A549 (cell line): Measurements from ENCODE around the gene SPATA6L. TPM values are rescaled to one million over a fixed set of nuclear protein-coding genes. Genes with fewer than 3 reads are reported as not detected.
A peak's percentile ranks its signal among the peaks of the same experiment; 100 is the strongest.

Experiments
- ATAC-seq, 2 experiments: fragments of 200-7000 bp in 1 of 2; fragments of >200 bp in 1 of 2; cut with Nextera tagmentation in 1 of 2; cut with Tn5 transposase in 1 of 2; 3 replicates each; pipeline versions ENCODE4 v1.8.0 to v1.9.1; 2018 to 2020; ENCODE audit warnings: mild to moderate bottlenecking in 1 of 2, moderate library complexity in 1 of 2
- CTCF ChIA-PET: fragments of 300-600 bp; sonication (Branson Sonifier 250); formaldehyde crosslinking; extraction: SDS; loops from one replicate; lab custom pipeline; 2021; ENCODE audit warnings: antibody characterized with exemption, inconsistent platforms; lab: Yijun Ruan, JAX
- POLR2A ChIA-PET: fragments of 350-600 bp; formaldehyde crosslinking; extraction: SDS; loops from one replicate; lab custom pipeline; 2021; ENCODE audit warnings: antibody characterized with exemption, inconsistent platforms; lab: Yijun Ruan, JAX
- DNase-seq, 2 experiments: peaks; one replicate each; pipeline versions ENCODE4 v3.0.0 to v3.0.0-alpha.2; 2011 to 2016; ENCODE audit warnings: low read depth in 1 of 2, low spot score in 1 of 2
- FAIRE-seq: peaks from 2 replicates; lab custom pipeline; 2011; peaks lifted over from hg19 to GRCh38; lab: Jason Lieb, UNC
- H3K27ac ChIP-seq, 2 experiments: fragments of >200 bp; sonication (Bioruptor Twin); formaldehyde crosslinking; 3 replicates each; pipeline ENCODE4 v1.5.1; 2016 to 2017
- H3K4me1 ChIP-seq: fragments of >200 bp; sonication (Bioruptor Twin); formaldehyde crosslinking; 3 replicates; pipeline ENCODE4 v1.6.1; 2016
- H3K4me2 ChIP-seq: fragments of >200 bp; sonication (Bioruptor Twin); formaldehyde crosslinking; 3 replicates; pipeline ENCODE4 v1.6.1; 2016
- H3K4me3 ChIP-seq: fragments of >200 bp; sonication (Bioruptor Twin); formaldehyde crosslinking; 3 replicates; pipeline ENCODE4 v1.5.1; 2016
- H3K9me3 ChIP-seq: fragments of >200 bp; sonication (Bioruptor Twin); formaldehyde crosslinking; 3 replicates; pipeline ENCODE4 v1.6.1; 2016
- BCL3 ChIP-seq: fragments of >200 bp; sonication (Bioruptor Twin); formaldehyde crosslinking; IDR thresholded peaks from 3 replicates; pipeline ENCODE4 v1.6.1; 2016
- CBX2 ChIP-seq: fragments of 200-600 bp; sonication (generic); IDR thresholded peaks from 2 replicates; pipeline ENCODE4 v1.6.1; 2016; ENCODE audit warnings: low read depth, mild to moderate bottlenecking, borderline replicate concordance
- CHD2 ChIP-seq: fragments of 150-350 bp; IDR thresholded peaks from 2 replicates; pipeline ENCODE4 v1.6.1; 2014; ENCODE audit warnings: low read length; ENCODE audit not compliant: partially characterized antibody
- CTCF ChIP-seq: fragments of >200 bp; sonication (Bioruptor Twin); formaldehyde crosslinking; IDR thresholded peaks from 3 replicates; pipeline ENCODE4 v1.5.1; 2016
- E2F6 ChIP-seq: IDR thresholded peaks from 2 replicates; pipeline ENCODE4 v1.6.1; 2012; ENCODE audit warnings: low read depth, borderline replicate concordance
- HES2 ChIP-seq: fragments of >200 bp; sonication (Bioruptor Twin); formaldehyde crosslinking; IDR thresholded peaks from 2 replicates; pipeline ENCODE4 v1.6.1; 2016
- JUN ChIP-seq, 2 experiments: fragments of >200 bp; sonication (Bioruptor Twin); formaldehyde crosslinking; IDR thresholded peaks; 2 replicates in 1 of 2; 3 replicates in 1 of 2; pipeline ENCODE4 v1.6.1; 2016 to 2017
- MAFK ChIP-seq: fragments of 450-650 bp; IDR thresholded peaks from 2 replicates; pipeline ENCODE4 v1.6.1; 2014; ENCODE audit not compliant: partially characterized antibody
- MAX ChIP-seq: IDR thresholded peaks from 2 replicates; pipeline ENCODE4 v1.6.1; 2012
- MAZ ChIP-seq: fragments of 150-350 bp; IDR thresholded peaks from 2 replicates; pipeline ENCODE4 v1.6.1; 2014; ENCODE audit warnings: antibody characterized with exemption, low read depth, low read length, borderline replicate concordance
- PHF8 ChIP-seq: fragments of 200-600 bp; sonication (generic); IDR thresholded peaks from 2 replicates; pipeline ENCODE4 v1.6.1; 2016; ENCODE audit warnings: low read depth, mild to moderate bottlenecking, antibody characterized with exemption, moderate library complexity, borderline replicate concordance
- POLR2A ChIP-seq: IDR thresholded peaks from 2 replicates; pipeline ENCODE4 v1.6.1; 2012; ENCODE audit warnings: mild to moderate bottlenecking, low read length
- RAD21 ChIP-seq, 2 experiments: fragments of >200 bp in 1 of 2; sonication (Bioruptor Twin) in 1 of 2; formaldehyde crosslinking in 1 of 2; IDR thresholded peaks in 1 of 2; conservative IDR thresholded peaks in 1 of 2; 2 replicates in 1 of 2; 3 replicates in 1 of 2; pipeline ENCODE4 v1.6.1; 2012 to 2018; ENCODE audit warnings: inconsistent platforms in 1 of 2
- SMC3 ChIP-seq: fragments of >200 bp; sonication (Bioruptor Twin); formaldehyde crosslinking; IDR thresholded peaks from 3 replicates; pipeline ENCODE4 v1.6.1; 2018; ENCODE audit warnings: inconsistent platforms
- USF2 ChIP-seq: fragments of 450-650 bp; IDR thresholded peaks from 2 replicates; pipeline ENCODE4 v1.6.1; 2014; ENCODE audit warnings: antibody characterized with exemption
- ZC3H11A ChIP-seq: fragments of 450-650 bp; IDR thresholded peaks from 2 replicates; pipeline ENCODE4 v1.6.1; 2014; ENCODE audit warnings: antibody characterized with exemption, mild to moderate bottlenecking
- WGBS: methylation state at CpG from one replicate; pipeline ENCODE4 v1.1.6; 2017; ENCODE audit errors: missing lambda C conversion rate; 5-methylcytosine and 5-hydroxymethylcytosine counted together
- polyA minus RNA-seq: library from RNA; depleted of rRNA, polyadenylated mRNA; stranded (reverse); fragments of >200 nt; gene quantifications from 2 replicates; pipeline ENCODE4 v1.2.3, GENCODE V29; 2011; rRNA and poly(A)+ RNA removed
- polyA plus RNA-seq, 4 experiments: library from polyadenylated mRNA; depleted of rRNA in 3 of 4; stranded (reverse); fragments of >200 nt; fragmentation: RNase III in 1 of 4; extraction: RNeasy Plus Mini Kit Qiagen cat#74134 plus additional on column Dnase treatment in 1 of 4; gene quantifications; 2 replicates in 3 of 4; 3 replicates in 1 of 4; pipeline ENCODE4 v1.2.3, GENCODE V29; 2011 to 2017

The SPATA6L gene
- polyA plus RNA-seq (2011; rRNA removed) (5.9 and 6.6 TPM in 2 replicates), polyA plus RNA-seq (2017; fragmentation: RNase III; extraction: RNeasy Plus Mini Kit Qiagen cat#74134 plus additional on column Dnase treatment) (0.99 to 1.6 TPM (median 1.2 TPM) in 3 replicates), polyA minus RNA-seq (10.5 and 12.8 TPM in 2 replicates)
- polyA plus RNA-seq (2012; cell fraction: cytosol; rRNA removed) = 1.8 and 2.6 TPM in 2 replicates
- polyA plus RNA-seq (2012; cell fraction: nucleus; rRNA removed) = 1.9 and 2.1 TPM in 2 replicates

- ATAC-seq (peak; percentile 59 to 62), DNase-seq (peak; percentile 63), FAIRE-seq (no peak)
- Histone ChIP-seq H3K4me3 (peak within 1 kb of the TSS; percentile 46), H3K4me2 (peak within 1 kb of the TSS; percentile 98), H3K4me1 (peaks cover 36% of the 10 kb centered on the region), H3K9me3 (no peaks in the 10 kb centered on the region), H3K27ac (peak within 1 kb of the TSS; percentile 75 to 87)
- CTCF ChIA-PET = interaction anchor here (0.9 to 5.5 kb wide), 7 partner anchors 10 to 300 kb away, joined by 3 to 37 read pairs (median 4); partner anchors contain the start of gene AK3
- TF ChIP-seq MAX (peak; percentile 91), SMC3 (peak; percentile 14; the same call in 1 of the 3 replicates), CBX2 (no peak), POLR2A (peak; percentile 72), HES2 (no peak), CTCF (peak; percentile 15; the same call in 1 of the 3 replicates), E2F6 (peak; percentile 83), BCL3 (0 out of 3 replicates have a peak, but pooled peaks have one; percentile 34), PHF8 (0 out of 2 replicates have a peak, but pooled peaks have one; percentile 21), JUN (IDR thresholded peaks at IDR 0.05) (peak in 1 of 2 experiments; percentile 43; a peak in 1 of 5 replicates), RAD21 (conservative IDR thresholded peaks at IDR 0.05 in 1 of 2, IDR thresholded peaks at IDR 0.05 in 1 of 2) (0 out of 5 replicates have a peak, but pooled peaks of 1 of the 2 experiments have one; percentile 16)
- POLR2A ChIA-PET = interaction anchor here (0.6 to 3.8 kb wide), 7 partner anchors 10 to 319 kb away, joined by 3 to 37 read pairs (median 4); partner anchors contain the start of genes AK3, CDC37L1 and JAK2
- 1% methylated on average over 21 of the region's 36 CpGs for WGBS
Measured at GRCh38 chr9:4666042-4666699, at the start of gene SPATA6L. Gene SPATA6L, minus strand, starts transcription at chr9:4666480. Its CDS starts 230 bp downstream, at chr9:4666250.

GRCh38 chr9:4714266-4715016 lies 48.2 kb upstream of the SPATA6L start:
- Histone ChIP-seq H3K4me3 (no peak overlapping the region), H3K9me3 (no peaks in the 10 kb centered on the region), H3K27ac (no peak overlapping the region), H3K4me2 (no peak overlapping the region), H3K4me1 (no peaks in the 10 kb centered on the region)
- no peak for ATAC-seq
- FAIRE-seq = no peak
- CTCF ChIA-PET = interaction anchor here (0.6 to 2.8 kb wide), 4 partner anchors 10 to 51 kb away, joined by 3 to 7 read pairs (median 3); no protein-coding TSS in a partner anchor
- POLR2A ChIA-PET = no interaction called here
- TF ChIP-seq MAFK (peak; percentile 9), CHD2 (no peak)
- 95% methylated on average over 9 of the region's 9 CpGs for WGBS
- DNase-seq = no peak

GRCh38 chr9:4713849-4714248 lies 47.6 kb upstream of the SPATA6L start:
- peak; percentile 92 for FAIRE-seq
- H3K4me3 ChIP-seq = no peak overlapping the region
- H3K4me1 ChIP-seq = no peaks in the 10 kb centered on the region
- 69% methylated on average over 7 of the region's 7 CpGs for WGBS
- ATAC-seq = peak in 1 of 2 experiments; percentile 64; a peak in 2 of 6 replicates
- TF ChIP-seq MAZ = no peak
- no peak for TF ChIP-seq USF2
- no peak for TF ChIP-seq ZC3H11A
- TF ChIP-seq SMC3 = no peak
- ChIA-PET POLR2A (no interaction called here), CTCF (interaction anchor here (1.0 to 2.8 kb wide), 4 partner anchors 11 to 45 kb away, joined by 3 to 7 read pairs (median 3); no protein-coding TSS in a partner anchor)
- DNase-seq = no peak
- H3K27ac ChIP-seq = no peak overlapping the region
- no peaks in the 10 kb centered on the region for H3K9me3 ChIP-seq
- H3K4me2 ChIP-seq = no peak overlapping the region
